GM23248 (cell line): ENCODE measurements around the gene PPP1R9B.

Experiments used
- EZH2 ChIP-seq: fragments of 200-600 bp; sonication (generic); IDR thresholded peaks from 2 replicates; pipeline ENCODE4 v1.6.1; 2018; ENCODE audit warnings: antibody characterized with exemption, mild to moderate bottlenecking; ENCODE audit not compliant: insufficient read depth, poor library complexity, severe bottlenecking
- EZH2phosphoT487 ChIP-seq: fragments of 200-600 bp; sonication (generic); IDR thresholded peaks from 2 replicates; pipeline ENCODE4 v1.6.1; 2018; ENCODE audit warnings: antibody characterized with exemption, moderate library complexity, mild to moderate bottlenecking, low read depth; ENCODE audit not compliant: insufficient read depth

DNA sequence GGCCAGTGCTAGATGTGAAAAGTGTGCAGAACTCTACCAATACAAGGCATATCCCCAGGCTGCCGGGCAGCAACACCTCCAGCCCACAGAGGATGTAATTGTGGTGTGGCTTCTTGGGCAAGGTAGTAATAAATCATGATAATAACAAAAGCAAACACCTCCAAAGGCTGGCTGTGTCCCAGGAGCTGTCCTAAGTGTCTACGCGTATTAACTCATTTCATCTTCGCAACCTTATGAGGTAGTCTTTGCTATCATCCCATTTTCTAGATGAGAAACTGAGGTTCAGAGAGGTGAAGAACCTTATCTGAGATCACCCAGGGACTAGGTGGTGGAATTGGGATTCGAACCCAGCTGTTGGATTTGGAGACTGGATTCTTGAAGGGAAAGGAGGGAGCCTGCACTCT lies 50.0 kb downstream of the PPP1R9B start:
- TF ChIP-seq EZH2 (no peak), EZH2phosphoT487 (no peak)
